Heart left ventricle (tissue), 13 donors: ENCODE results near the gene CRY2.

Experiments used
- CTCF ChIP-seq, 12 donors: fragments of 200-600 bp; sonication (generic) in 4 of 12; IDR thresholded peaks; one replicate each; pipeline versions ENCODE4 v1.5.0 to v1.8.0; 2018 to 2022; ENCODE audit warnings: antibody characterized with exemption in 12 of 12, mild to moderate bottlenecking in 5 of 12
- POLR2A ChIP-seq, 2 donors: fragments of 450-650 bp; IDR thresholded peaks; one replicate each; pipeline ENCODE4 v1.6.1; 2017; ENCODE audit warnings: antibody characterized with exemption in 2 of 2, mild to moderate bottlenecking in 2 of 2, moderate library complexity in 2 of 2
- donor health status: ischemic (EF 13 %, LVEDD 7.1; RV severe dilation, severe dysfunction).
- donor health status: DM: no; HTN: yes; CAD: no.
- donor health status: DM: no; HTN: no; CAD: no.
- donor health status: ischemic (EF 25% LVEDD 6.9; RV normal size, moderate dysfunction).
- donor health status: ischemic (EF 25% LVEDD 5.7; RV mildly dilated, moderate dysfunction).
- donor health status: ischemic (EF 35%, LVEDD 5.7; RV mildly dilated, moderate dysfunction).
- donor health status: nonischemic (EF 11% LVEDD 7.7; RV severe dilation, severe dysfunction).
- donor health status: DM: yes; HTN: yes; CAD: no.
- donor health status: PGD.
- donor health status: ischemic (EF 29% LVEDD 5.4; RV normal size, mild dysfunction).
- donor health status: nonischemic (EF 23%, LVEDD 6.1; RV moderate dilation, normal function).

- TF ChIP-seq CTCF (IDR thresholded peaks at IDR 0.05) = peak in 4 of 12 donors; percentile 12 to 43 (median 24)
- TF ChIP-seq POLR2A (IDR thresholded peaks at IDR 0.05) = no peak
Observed at GRCh38 chr11:45852712-45853101, 5.4 kb downstream of the CRY2 start.
